WTC11 (cell line): ENCODE data around the gene CBX2. TPM values are rescaled to one million over a fixed set of nuclear protein-coding genes. Genes with fewer than 3 reads are reported as not detected.

Experiments used
- ATAC-seq: fragments of 200-7000 bp; cut with Tn5 transposase; 2 replicates; pipeline ENCODE4 v1.10.0; 2021; ENCODE audit warnings: mild to moderate bottlenecking, moderate library complexity
- CTCF ChIA-PET: fragments of 300-600 bp; sonication (Branson Sonifier 250); formaldehyde crosslinking; loops from one replicate; lab custom pipeline; 2021; ENCODE audit warnings: antibody characterized with exemption; lab: Charles Lee
- POLR2A ChIA-PET: fragments of 350-600 bp; sonication (Branson Sonifier 250); formaldehyde crosslinking; loops from one replicate; lab custom pipeline; 2021; ENCODE audit warnings: antibody characterized with exemption; lab: Charles Lee
- DNase-seq: peaks from one replicate; pipeline ENCODE4 v3.0.0; 2021; ENCODE audit warnings: low spot score
- H3K27ac Mint-ChIP-seq: 2 replicates; pipeline ENCODE4 v1.8.0; 2021; ENCODE audit warnings: mixed read lengths
- H3K27me3 Mint-ChIP-seq: 2 replicates; pipeline ENCODE4 v1.8.0; 2021; ENCODE audit warnings: low read depth, mild to moderate bottlenecking, moderate library complexity, mixed read lengths
- H3K36me3 Mint-ChIP-seq: 2 replicates; pipeline ENCODE4 v1.8.0; 2021; ENCODE audit warnings: mixed read lengths
- H3K4me1 Mint-ChIP-seq: 2 replicates; pipeline ENCODE4 v1.8.0; 2022; ENCODE audit warnings: mixed read lengths
- H3K4me3 Mint-ChIP-seq: 2 replicates; pipeline ENCODE4 v1.8.0; 2021; ENCODE audit warnings: mild to moderate bottlenecking, moderate library complexity, mixed read lengths
- H3K9me3 Mint-ChIP-seq: 2 replicates; pipeline ENCODE4 v1.8.0; 2021; ENCODE audit warnings: mixed read lengths
- GTF2I ChIP-seq: fragments of 250-450 bp; sonication (Bioruptor Pico); conservative IDR thresholded peaks from 2 replicates; pipeline ENCODE4 v1.4.0; 2021; ENCODE audit warnings: mild to moderate bottlenecking
- KAT7 ChIP-seq: sonication (generic); formaldehyde crosslinking; IDR thresholded peaks from 2 replicates; pipeline ENCODE4 v1.8.1; 2023; ENCODE audit warnings: missing genetic modification reagents, mild to moderate bottlenecking, borderline replicate concordance
- OVOL2 ChIP-seq: fragments of 250-450 bp; sonication (Bioruptor Pico); IDR thresholded peaks from 2 replicates; pipeline ENCODE4 v1.9.0; 2021; ENCODE audit warnings: mild to moderate bottlenecking, borderline replicate concordance
- SP1 ChIP-seq: sonication (generic); formaldehyde crosslinking; conservative IDR thresholded peaks from 2 replicates; pipeline ENCODE4 v1.8.1; 2022; ENCODE audit warnings: missing genetic modification reagents
- TCF7 ChIP-seq: sonication (generic); formaldehyde crosslinking; IDR thresholded peaks from 2 replicates; pipeline ENCODE4 v1.8.0; 2022; ENCODE audit warnings: mild to moderate bottlenecking, low read depth, missing genetic modification reagents, moderate library complexity
- TEAD1 ChIP-seq: sonication (generic); formaldehyde crosslinking; IDR thresholded peaks from 2 replicates; pipeline ENCODE4 v1.8.0; 2022; ENCODE audit warnings: mild to moderate bottlenecking, missing genetic modification reagents
- ZNF232 ChIP-seq: sonication (generic); formaldehyde crosslinking; IDR thresholded peaks from 2 replicates; pipeline ENCODE4 v1.8.0; 2022; ENCODE audit warnings: mild to moderate bottlenecking, missing genetic modification reagents
- ZNF263 ChIP-seq: sonication (generic); formaldehyde crosslinking; IDR thresholded peaks from 2 replicates; pipeline ENCODE4 v1.8.1; 2022; ENCODE audit warnings: low read depth, mild to moderate bottlenecking, moderate library complexity, missing genetic modification reagents
- total RNA-seq: library from RNA; stranded (reverse); gene quantifications from 3 replicates; pipeline ENCODE4 v1.2.3, GENCODE V29; 2021
- TF ChIP-seq, protein P1 (sequence below): sonication (generic); formaldehyde crosslinking; IDR thresholded peaks from 2 replicates; pipeline ENCODE4 v1.8.1; 2023; ENCODE audit warnings: mild to moderate bottlenecking, missing genetic modification reagents, borderline replicate concordance
- TF ChIP-seq, protein P2 (sequence below): sonication (generic); formaldehyde crosslinking; IDR thresholded peaks from 2 replicates; pipeline ENCODE4 v1.8.1; 2022; ENCODE audit warnings: mild to moderate bottlenecking, moderate library complexity, missing genetic modification reagents
- TF ChIP-seq, protein P3 (sequence below): fragments of 250-450 bp; sonication (Bioruptor Pico); IDR thresholded peaks from 2 replicates; pipeline ENCODE4 v1.9.0; 2021; ENCODE audit warnings: mild to moderate bottlenecking
- TF ChIP-seq, protein P4 (sequence below): fragments of 250-450 bp; sonication (Bioruptor Pico); IDR thresholded peaks from 2 replicates; pipeline ENCODE4 v2.1.2; 2022; ENCODE audit warnings: mild to moderate bottlenecking, moderate library complexity
- TF ChIP-seq, protein P5 (sequence below): sonication (generic); formaldehyde crosslinking; IDR thresholded peaks from 2 replicates; pipeline ENCODE4 v1.8.1; 2023; ENCODE audit warnings: mild to moderate bottlenecking, missing genetic modification reagents, moderate library complexity
- TF ChIP-seq, protein P6 (sequence below): sonication (generic); formaldehyde crosslinking; IDR thresholded peaks from 2 replicates; pipeline ENCODE4 v1.8.1; 2023; ENCODE audit warnings: mild to moderate bottlenecking, missing genetic modification reagents, moderate library complexity
- TF ChIP-seq, protein P7 (sequence below): sonication (generic); formaldehyde crosslinking; IDR thresholded peaks from 2 replicates; pipeline ENCODE4 v1.8.0; 2022; ENCODE audit warnings: mild to moderate bottlenecking, missing genetic modification reagents
- TF ChIP-seq, protein P8 (sequence below): fragments of 250-450 bp; sonication (Bioruptor Pico); IDR thresholded peaks from 2 replicates; pipeline ENCODE4 v1.9.0; 2021; ENCODE audit warnings: mild to moderate bottlenecking
- TF ChIP-seq, protein P9 (sequence below): sonication (generic); formaldehyde crosslinking; IDR thresholded peaks from 2 replicates; pipeline ENCODE4 v1.8.1; 2023; ENCODE audit warnings: mild to moderate bottlenecking, missing genetic modification reagents

The CBX2 gene
- total RNA-seq, 1 experiment from 2014 or later, result 85.5 TPM

DNA sequence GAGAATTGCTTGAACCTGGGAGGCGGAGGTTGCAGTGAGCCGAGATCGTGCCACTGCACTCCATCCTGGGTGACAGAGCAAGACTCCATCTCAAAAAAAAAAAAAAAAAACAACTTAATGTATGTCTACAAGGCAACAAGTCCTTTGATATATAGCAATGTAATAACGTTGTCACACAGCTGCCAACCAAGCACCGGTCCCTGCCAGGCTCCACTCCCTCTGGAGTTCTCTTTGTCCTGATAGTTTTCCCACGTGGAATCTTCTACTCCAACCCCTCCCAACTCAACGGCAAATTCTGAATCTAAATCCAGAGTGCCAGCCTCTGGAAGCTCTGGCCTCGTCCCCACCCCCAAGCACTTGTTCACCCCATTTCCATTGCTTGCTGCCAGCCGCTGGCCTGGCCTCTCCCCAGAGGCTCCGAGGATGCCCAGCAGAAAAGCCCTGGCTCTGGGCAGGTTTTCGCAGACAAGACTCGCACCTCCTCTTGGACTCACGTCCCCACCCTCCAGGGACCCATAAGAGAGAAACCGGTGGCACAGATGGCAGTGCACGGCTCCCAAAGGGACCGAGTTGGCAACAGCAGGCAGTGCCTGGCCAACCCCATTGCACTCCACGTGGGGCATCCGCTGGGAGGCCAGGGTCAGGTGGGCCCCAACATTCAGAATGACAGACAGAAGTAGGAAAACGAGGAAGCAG is 15.9 kb upstream of the CBX2 start:
- Mint-ChIP-seq H3K36me3 (no peaks in the 10 kb centered on the region), H3K9me3 (no peaks in the 10 kb centered on the region), H3K27me3 (no peaks in the 10 kb centered on the region)
- CTCF ChIA-PET, result interaction anchor here (0.8 kb wide), 1 partner anchor 20 kb away, joined by 3 read pairs; no protein-coding TSS in a partner anchor
- ATAC-seq, result no peak
- DNase-seq, result no peak
- TF ChIP-seq, protein P1, sequence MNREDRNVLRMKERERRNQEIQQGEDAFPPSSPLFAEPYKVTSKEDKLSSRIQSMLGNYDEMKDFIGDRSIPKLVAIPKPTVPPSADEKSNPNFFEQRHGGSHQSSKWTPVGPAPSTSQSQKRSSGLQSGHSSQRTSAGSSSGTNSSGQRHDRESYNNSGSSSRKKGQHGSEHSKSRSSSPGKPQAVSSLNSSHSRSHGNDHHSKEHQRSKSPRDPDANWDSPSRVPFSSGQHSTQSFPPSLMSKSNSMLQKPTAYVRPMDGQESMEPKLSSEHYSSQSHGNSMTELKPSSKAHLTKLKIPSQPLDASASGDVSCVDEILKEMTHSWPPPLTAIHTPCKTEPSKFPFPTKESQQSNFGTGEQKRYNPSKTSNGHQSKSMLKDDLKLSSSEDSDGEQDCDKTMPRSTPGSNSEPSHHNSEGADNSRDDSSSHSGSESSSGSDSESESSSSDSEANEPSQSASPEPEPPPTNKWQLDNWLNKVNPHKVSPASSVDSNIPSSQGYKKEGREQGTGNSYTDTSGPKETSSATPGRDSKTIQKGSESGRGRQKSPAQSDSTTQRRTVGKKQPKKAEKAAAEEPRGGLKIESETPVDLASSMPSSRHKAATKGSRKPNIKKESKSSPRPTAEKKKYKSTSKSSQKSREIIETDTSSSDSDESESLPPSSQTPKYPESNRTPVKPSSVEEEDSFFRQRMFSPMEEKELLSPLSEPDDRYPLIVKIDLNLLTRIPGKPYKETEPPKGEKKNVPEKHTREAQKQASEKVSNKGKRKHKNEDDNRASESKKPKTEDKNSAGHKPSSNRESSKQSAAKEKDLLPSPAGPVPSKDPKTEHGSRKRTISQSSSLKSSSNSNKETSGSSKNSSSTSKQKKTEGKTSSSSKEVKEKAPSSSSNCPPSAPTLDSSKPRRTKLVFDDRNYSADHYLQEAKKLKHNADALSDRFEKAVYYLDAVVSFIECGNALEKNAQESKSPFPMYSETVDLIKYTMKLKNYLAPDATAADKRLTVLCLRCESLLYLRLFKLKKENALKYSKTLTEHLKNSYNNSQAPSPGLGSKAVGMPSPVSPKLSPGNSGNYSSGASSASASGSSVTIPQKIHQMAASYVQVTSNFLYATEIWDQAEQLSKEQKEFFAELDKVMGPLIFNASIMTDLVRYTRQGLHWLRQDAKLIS, result no peak
- TF ChIP-seq TEAD1, result no peak
- TF ChIP-seq, protein P2, sequence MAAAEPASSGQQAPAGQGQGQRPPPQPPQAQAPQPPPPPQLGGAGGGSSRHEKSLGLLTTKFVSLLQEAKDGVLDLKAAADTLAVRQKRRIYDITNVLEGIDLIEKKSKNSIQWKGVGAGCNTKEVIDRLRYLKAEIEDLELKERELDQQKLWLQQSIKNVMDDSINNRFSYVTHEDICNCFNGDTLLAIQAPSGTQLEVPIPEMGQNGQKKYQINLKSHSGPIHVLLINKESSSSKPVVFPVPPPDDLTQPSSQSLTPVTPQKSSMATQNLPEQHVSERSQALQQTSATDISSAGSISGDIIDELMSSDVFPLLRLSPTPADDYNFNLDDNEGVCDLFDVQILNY (CRISPR knock-in tag), result no peak
- TF ChIP-seq, protein P3, sequence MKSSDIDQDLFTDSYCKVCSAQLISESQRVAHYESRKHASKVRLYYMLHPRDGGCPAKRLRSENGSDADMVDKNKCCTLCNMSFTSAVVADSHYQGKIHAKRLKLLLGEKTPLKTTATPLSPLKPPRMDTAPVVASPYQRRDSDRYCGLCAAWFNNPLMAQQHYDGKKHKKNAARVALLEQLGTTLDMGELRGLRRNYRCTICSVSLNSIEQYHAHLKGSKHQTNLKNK, result no peak
- TF ChIP-seq, protein P4, sequence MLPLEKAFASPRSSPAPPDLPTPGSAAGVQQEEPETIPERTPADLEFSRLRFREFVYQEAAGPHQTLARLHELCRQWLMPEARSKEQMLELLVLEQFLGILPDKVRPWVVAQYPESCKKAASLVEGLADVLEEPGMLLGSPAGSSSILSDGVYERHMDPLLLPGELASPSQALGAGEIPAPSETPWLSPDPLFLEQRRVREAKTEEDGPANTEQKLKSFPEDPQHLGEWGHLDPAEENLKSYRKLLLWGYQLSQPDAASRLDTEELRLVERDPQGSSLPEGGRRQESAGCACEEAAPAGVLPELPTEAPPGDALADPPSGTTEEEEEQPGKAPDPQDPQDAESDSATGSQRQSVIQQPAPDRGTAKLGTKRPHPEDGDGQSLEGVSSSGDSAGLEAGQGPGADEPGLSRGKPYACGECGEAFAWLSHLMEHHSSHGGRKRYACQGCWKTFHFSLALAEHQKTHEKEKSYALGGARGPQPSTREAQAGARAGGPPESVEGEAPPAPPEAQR (CRISPR knock-in tag), result no peak
- TF ChIP-seq ZNF263 (CRISPR knock-in tag), result no peak
- TF ChIP-seq, protein P5, sequence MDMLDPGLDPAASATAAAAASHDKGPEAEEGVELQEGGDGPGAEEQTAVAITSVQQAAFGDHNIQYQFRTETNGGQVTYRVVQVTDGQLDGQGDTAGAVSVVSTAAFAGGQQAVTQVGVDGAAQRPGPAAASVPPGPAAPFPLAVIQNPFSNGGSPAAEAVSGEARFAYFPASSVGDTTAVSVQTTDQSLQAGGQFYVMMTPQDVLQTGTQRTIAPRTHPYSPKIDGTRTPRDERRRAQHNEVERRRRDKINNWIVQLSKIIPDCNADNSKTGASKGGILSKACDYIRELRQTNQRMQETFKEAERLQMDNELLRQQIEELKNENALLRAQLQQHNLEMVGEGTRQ (CRISPR knock-in tag), result no peak
- TF ChIP-seq OVOL2, result no peak
- TF ChIP-seq SP1, result no peak
- no peak for TF ChIP-seq TCF7 (CRISPR knock-in tag)
- TF ChIP-seq, protein P6, sequence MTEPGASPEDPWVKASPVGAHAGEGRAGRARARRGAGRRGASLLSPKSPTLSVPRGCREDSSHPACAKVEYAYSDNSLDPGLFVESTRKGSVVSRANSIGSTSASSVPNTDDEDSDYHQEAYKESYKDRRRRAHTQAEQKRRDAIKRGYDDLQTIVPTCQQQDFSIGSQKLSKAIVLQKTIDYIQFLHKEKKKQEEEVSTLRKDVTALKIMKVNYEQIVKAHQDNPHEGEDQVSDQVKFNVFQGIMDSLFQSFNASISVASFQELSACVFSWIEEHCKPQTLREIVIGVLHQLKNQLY (CRISPR knock-in tag), result no peak
- TF ChIP-seq KAT7 (CRISPR knock-in tag), result no peak
- TF ChIP-seq, protein P7, sequence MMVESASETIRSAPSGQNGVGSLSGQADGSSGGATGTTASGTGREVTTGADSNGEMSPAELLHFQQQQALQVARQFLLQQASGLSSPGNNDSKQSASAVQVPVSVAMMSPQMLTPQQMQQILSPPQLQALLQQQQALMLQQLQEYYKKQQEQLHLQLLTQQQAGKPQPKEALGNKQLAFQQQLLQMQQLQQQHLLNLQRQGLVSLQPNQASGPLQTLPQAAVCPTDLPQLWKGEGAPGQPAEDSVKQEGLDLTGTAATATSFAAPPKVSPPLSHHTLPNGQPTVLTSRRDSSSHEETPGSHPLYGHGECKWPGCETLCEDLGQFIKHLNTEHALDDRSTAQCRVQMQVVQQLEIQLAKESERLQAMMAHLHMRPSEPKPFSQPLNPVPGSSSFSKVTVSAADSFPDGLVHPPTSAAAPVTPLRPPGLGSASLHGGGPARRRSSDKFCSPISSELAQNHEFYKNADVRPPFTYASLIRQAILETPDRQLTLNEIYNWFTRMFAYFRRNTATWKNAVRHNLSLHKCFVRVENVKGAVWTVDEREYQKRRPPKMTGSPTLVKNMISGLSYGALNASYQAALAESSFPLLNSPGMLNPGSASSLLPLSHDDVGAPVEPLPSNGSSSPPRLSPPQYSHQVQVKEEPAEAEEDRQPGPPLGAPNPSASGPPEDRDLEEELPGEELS (CRISPR knock-in tag), result no peak
- TF ChIP-seq, protein P8, sequence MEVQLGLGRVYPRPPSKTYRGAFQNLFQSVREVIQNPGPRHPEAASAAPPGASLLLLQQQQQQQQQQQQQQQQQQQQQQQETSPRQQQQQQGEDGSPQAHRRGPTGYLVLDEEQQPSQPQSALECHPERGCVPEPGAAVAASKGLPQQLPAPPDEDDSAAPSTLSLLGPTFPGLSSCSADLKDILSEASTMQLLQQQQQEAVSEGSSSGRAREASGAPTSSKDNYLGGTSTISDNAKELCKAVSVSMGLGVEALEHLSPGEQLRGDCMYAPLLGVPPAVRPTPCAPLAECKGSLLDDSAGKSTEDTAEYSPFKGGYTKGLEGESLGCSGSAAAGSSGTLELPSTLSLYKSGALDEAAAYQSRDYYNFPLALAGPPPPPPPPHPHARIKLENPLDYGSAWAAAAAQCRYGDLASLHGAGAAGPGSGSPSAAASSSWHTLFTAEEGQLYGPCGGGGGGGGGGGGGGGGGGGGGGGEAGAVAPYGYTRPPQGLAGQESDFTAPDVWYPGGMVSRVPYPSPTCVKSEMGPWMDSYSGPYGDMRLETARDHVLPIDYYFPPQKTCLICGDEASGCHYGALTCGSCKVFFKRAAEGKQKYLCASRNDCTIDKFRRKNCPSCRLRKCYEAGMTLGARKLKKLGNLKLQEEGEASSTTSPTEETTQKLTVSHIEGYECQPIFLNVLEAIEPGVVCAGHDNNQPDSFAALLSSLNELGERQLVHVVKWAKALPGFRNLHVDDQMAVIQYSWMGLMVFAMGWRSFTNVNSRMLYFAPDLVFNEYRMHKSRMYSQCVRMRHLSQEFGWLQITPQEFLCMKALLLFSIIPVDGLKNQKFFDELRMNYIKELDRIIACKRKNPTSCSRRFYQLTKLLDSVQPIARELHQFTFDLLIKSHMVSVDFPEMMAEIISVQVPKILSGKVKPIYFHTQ (CRISPR knock-in tag), result no peak
- TF ChIP-seq GTF2I (CRISPR knock-in tag), result no peak
- TF ChIP-seq, protein P9, sequence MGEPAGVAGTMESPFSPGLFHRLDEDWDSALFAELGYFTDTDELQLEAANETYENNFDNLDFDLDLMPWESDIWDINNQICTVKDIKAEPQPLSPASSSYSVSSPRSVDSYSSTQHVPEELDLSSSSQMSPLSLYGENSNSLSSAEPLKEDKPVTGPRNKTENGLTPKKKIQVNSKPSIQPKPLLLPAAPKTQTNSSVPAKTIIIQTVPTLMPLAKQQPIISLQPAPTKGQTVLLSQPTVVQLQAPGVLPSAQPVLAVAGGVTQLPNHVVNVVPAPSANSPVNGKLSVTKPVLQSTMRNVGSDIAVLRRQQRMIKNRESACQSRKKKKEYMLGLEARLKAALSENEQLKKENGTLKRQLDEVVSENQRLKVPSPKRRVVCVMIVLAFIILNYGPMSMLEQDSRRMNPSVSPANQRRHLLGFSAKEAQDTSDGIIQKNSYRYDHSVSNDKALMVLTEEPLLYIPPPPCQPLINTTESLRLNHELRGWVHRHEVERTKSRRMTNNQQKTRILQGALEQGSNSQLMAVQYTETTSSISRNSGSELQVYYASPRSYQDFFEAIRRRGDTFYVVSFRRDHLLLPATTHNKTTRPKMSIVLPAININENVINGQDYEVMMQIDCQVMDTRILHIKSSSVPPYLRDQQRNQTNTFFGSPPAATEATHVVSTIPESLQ (CRISPR knock-in tag), result no peak
- TF ChIP-seq ZNF232 (CRISPR knock-in tag), result no peak
- TF ChIP-seq, all 79 proteins: peak for 0
- Mint-ChIP-seq H3K4me1 (no peaks in the 10 kb centered on the region), H3K27ac (no peak overlapping the region), H3K4me3 (no peak overlapping the region)
- POLR2A ChIA-PET, result interaction anchor here (0.7 kb wide), 1 partner anchor 1868 kb away, joined by 6 read pairs; no protein-coding TSS in a partner anchor
